HG02798 (cell line): ENCODE results near the gene JMJD7.

Source experiments
- ATAC-seq: cut with Tn5 transposase; IDR thresholded peaks from one replicate; pipeline ENCODE4 v1.9.1; 2021; ENCODE audit warnings: mild to moderate bottlenecking; ENCODE audit not compliant: unreplicated experiment, poor library complexity

The JMJD7 gene

GRCh38 chr15:41857316-41857715 is 29.4 kb downstream of the JMJD7 start:
- ATAC-seq = no peak

DNA sequence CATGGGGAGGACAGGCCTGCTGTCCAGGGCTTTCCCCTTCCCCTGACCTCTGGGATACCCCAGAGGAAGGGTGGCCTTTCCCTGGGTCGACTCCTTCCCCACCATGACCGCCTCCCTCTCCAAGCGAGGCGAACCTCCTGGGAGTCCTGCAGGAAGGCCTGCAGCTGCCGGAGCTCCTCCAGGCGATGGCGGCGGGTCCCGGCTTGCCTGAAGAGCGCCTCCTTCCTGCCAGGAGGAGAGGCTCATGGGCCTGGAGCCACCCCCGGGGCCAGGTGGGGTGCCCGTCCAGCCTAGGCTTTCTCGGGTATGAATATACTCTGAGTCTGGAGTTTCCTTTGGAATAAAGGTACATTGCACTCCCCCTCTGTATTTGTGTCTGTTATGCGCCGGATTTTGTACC is 30.9 kb downstream of the JMJD7 start:
- ATAC-seq = no peak

DNA sequence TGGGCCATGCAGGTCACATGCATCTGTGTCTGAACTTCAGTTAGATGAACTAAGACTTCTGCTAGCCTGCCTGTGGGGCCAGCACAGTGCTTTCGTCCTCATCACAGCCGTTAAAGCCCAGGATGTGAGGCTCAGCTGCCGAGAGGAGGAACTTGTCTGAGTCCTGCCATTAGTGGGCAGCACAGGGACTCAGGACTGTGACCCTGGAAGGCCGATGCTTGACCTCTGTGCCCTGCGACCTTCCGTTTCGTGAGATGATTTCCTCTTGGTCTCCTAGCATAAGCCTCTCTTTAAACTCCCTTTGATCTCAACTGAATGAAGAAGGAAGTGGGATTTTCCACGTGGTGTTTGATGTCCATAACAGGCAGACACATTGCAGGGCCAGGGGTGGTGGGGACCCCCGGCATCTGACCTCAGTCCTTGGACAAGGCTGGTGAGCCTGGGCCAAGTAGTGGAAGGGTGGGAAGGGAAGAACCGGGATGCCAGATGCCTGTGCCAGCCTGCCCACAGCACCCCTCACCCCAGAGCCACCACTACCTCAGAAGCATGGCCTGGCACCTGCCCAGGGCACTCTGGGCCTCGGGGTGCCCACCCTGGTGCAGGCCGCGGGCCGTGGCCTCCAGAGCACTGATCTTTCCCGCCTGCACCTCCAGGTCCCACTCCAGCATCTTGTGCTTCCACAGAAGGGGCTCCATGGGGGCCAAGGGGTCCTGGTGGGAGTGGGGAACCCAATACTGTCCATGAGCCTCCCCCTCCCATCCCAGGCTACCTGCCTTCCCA is 32.3 kb downstream of the JMJD7 start:
- no peak for ATAC-seq

DNA sequence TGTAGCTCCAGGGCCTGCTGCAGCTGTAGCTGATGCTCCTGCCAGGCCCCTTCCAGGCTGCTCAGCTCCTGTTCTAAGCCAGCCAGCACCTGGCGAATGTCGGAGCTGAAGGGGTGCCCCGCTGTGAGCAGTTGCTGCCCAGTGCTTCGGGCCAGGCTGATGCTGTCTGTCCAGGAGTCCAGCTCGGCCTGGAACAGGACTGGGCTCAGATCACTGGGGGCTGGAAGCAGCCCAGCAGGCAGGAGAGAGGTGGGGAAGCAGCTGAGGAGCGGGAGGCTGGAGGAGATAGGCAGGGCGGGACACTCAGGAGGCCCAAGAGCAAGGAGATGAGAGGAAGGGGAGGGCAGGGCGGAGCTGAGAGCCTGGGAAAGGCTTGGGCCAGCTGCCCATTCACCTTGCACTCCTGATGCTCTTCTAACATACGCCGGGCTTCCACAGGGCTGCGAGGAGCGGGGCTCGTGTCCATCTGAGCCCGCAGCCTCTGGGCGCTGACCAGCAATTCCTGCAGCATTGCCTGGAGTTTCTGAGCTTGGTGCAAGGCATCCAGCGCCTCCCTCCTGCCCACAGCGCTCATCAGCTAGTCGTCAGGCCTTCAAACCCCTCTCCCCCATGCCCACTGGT is 34.0 kb downstream of the JMJD7 start:
- ATAC-seq = no peak

DNA sequence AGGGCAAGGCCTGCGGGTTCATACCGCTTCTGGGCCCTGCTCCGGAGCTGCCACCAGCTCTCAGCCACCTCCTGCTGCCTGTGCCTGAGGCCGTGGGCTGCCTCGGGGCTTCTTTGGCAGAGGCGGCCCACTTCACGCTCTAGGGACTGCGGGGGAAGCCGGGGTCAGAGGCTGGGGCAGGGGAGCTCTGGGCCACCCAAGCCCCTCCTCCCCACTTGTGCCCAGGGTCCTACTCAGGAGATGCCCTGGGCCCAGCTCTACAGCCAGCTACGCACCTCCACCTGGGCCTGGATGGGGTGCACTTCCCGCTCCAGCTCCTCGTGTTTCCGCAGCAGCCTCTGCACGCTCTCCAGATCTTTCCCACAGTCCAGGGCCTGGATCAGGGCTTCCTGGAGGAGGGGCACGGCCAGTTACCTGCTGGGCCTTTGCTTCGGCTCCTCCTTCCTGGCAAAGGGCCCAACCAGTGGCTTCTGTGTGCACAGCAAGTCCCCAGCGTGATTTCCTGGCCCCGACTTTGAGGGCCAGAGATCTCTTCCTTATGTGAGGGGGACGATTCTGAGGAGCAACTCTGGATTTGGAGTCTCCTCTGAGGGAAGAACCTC is 34.7 kb downstream of the JMJD7 start:
- no peak for ATAC-seq

GRCh38 chr15:41865490-41866055 is 37.7 kb downstream of the JMJD7 start:
- ATAC-seq = no peak

DNA sequence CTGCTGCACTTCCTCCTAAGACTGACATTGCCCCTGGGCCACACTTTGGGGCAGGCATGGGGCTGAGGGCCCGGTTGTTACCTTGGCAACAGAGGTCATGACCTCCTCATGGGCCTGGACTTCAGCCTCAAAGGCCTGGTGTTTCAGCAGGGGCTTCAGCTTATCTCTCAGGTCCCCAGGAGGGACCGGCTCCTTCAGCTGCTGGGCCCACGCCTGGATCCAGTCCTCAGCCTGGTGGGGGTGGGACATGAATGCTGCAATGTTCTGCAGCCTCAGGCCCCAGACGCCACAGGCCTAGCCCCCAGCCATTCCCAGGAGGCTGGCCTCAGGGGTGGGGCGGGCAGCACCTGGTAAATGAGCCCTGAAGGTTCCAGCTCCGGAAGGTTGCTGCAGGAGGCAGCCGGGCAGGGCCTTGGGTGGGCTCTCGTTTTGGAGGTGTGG is 38.4 kb downstream of the JMJD7 start:
- ATAC-seq = no peak

DNA sequence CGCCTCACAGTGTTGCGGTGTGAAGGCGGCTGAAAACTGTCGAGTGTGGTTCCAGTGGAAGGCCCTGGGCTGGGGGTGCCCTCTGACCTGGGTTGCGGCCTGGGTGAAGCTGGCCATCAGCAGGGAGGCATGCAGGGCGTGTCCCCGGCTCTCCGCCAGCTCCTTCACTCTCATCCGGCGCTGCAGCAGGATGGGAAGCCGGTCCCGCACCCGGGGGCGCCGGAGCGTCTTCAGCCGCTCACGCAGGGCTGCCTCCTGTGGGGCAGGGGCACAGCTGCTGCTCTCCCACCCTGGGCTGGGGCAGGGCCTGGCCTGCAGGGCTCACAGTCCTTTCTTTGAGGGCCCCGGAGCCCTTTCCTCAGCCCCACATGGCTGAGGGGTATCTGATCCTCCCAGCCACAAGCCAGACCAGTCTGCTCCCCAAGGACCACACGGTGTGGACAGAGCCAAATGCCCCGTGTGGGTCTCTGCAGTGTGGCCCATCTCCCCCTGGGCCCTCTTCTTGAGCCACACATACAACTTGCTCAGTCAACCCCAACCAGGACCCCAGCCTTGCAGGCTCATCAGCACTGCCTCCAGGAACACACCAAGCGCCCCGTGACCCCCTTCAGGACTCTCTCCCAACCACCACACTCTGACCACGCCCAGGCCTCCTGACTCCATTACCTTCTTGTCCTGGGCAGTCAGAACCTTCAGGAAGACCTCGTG is 39.1 kb downstream of the JMJD7 start:
- ATAC-seq = no peak

- no peak for ATAC-seq
Observed at GRCh38 chr15:41868321-41868720, 40.4 kb downstream of the JMJD7 start.

- ATAC-seq = no peak
Observed at GRCh38 chr15:41869770-41870688, 42.1 kb downstream of the JMJD7 start.

GRCh38 chr15:41870689-41871081 is 42.8 kb downstream of the JMJD7 start:
- no peak for ATAC-seq

GRCh38 chr15:41871175-41871905 is 43.4 kb downstream of the JMJD7 start:
- no peak for ATAC-seq

GRCh38 chr15:41872166-41872747 is 44.4 kb downstream of the JMJD7 start:
- no peak for ATAC-seq

DNA sequence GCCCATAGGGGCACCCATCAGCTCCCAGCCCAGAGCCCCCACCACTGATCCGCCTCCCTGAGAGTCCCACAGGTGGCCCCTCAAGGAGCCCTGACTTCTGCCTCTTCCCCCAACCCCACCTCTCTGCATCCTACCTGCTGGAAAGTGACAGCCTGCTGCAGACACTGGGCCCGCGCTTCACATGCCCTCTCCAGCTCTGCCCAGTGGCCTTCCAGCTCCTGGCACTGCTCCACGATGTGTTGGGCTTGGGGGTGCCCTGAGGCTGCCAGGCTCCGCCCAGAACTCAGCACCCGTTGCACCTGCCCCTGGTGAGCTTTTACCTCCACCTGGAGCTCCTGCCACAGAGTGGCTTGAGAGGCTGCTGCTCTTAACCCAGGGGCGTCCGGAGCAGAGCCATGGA is 45.8 kb downstream of the JMJD7 start:
- ATAC-seq = no peak

DNA sequence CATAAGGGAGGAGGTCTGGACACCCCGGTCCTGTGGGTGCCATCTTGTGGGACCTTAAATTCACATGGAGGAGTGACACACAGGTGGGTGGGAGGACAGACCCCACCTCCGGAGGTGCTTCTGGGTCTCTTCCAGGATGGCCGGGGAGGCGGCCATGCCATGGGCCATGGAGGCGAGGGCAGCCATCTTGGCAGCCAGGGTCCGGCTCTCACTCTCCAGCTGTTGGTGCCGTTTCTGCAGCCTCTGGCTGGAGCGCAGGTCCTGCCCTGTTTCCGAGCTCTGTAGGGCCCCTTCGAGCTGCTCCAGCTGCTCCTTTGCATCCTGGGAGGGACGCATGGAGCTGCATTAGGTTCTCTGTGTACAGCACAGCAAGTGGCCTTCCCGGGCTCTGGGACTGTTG is 46.8 kb downstream of the JMJD7 start:
- no peak for ATAC-seq

DNA sequence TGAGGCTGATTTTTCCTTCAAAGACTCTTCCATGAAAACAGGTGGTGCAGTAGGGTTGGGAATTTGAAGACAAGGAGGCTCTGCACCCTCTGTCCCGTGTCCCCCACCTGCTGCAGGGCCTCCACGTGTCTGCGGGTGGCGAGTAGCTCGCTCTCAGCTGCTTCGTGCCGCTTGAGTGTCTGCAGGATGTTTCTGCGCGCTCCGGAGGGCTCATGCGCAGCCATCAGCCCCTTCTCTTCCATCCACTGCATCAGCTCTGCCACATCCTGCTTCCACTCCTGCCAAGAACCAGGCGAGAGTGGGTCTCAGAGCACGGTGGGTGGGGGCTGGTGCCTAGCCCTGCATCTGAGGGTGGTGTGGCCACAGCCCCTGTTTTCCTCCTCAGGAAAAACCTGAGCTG is 48.1 kb downstream of the JMJD7 start:
- ATAC-seq = no peak

- ATAC-seq = no peak
Observed at GRCh38 chr15:41876689-41877088, 48.8 kb downstream of the JMJD7 start.

DNA sequence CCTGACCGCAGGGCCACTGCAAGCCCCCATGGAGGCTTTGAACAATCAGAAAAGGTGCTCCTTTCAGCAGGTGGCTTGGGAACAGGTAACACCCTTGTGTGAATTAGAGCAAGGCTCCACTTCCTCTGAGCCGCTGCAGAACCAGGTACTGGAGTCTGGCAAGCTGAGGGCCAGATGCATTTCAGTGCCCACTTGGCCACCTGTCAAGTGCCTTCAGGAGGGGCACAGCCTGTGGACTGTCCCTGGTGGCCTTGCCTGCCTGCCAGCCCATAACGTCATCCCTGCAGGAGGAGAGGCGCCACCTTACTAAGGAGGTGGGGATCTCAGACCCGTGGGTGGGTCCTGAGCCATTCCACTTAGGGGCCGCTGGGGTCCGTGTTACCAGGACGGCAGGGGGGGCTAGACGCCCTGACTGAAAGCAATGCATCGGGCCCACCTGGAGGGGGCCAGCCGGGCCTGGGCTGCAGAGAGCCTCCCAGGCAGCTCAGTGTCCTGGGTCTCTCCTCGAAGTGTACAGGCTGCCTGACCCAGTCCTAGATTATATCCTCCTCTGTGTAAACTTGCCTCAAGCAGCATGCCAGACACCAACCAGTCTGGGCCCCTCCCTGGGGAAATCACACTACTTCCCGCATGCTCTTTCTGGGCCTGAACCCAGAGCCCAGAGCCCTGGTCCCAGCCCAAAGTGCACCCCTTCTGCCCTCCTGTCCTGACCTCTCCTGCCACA is 49.9 kb downstream of the JMJD7 start:
- ATAC-seq = no peak
